NCI-H2196 treated with DMSO at 0.1 percent for 48 hours (cell line): ENCODE results near the gene BRWD1.
"Not testable (repeated sequence)": the region's sequence is repeated elsewhere in the genome, so short reads cannot be mapped to it uniquely, and the experiment has no call there.

Source experiments
- DNase-seq: peaks from one replicate; lab custom pipeline; 2025; ENCODE audit not compliant: unreplicated experiment; lab: John Stamatoyannopoulos, UW

BRWD1 gene

GRCh38 chr21:39176271-39176709 lies 137.1 kb downstream of the BRWD1 start:
- DNase-seq: no peak

GRCh38 chr21:39175665-39176064 lies 137.8 kb downstream of the BRWD1 start:
- DNase-seq: no peak

- DNase-seq: no peak
Observed at GRCh38 chr21:39175154-39175553, 138.3 kb downstream of the BRWD1 start.

- DNase-seq: no peak
Observed at GRCh38 chr21:39173716-39174680, 139.4 kb downstream of the BRWD1 start.

- DNase-seq: no peak
Observed at GRCh38 chr21:39169906-39170305, 143.5 kb downstream of the BRWD1 start.

GRCh38 chr21:39168800-39169199 lies 144.6 kb downstream of the BRWD1 start:
- no peak for DNase-seq

GRCh38 chr21:39164523-39164922 lies 148.9 kb downstream of the BRWD1 start:
- DNase-seq: no peak

- DNase-seq: no peak
Observed at GRCh38 chr21:39161064-39161463, 152.4 kb downstream of the BRWD1 start.

- no peak for DNase-seq
Observed at GRCh38 chr21:39159342-39160063, 153.9 kb downstream of the BRWD1 start.

- not testable (repeated sequence) for DNase-seq
Observed at GRCh38 chr21:39157241-39157640, 156.2 kb downstream of the BRWD1 start.

GRCh38 chr21:39156024-39156423 lies 157.4 kb downstream of the BRWD1 start:
- no peak for DNase-seq

GRCh38 chr21:39155578-39155977 lies 157.9 kb downstream of the BRWD1 start:
- no peak for DNase-seq

- DNase-seq: no peak
Observed at GRCh38 chr21:39153842-39154241, 159.6 kb downstream of the BRWD1 start.

- no peak for DNase-seq
Observed at GRCh38 chr21:39153373-39153772, 160.1 kb downstream of the BRWD1 start.

GRCh38 chr21:39152271-39152670 lies 161.2 kb downstream of the BRWD1 start:
- DNase-seq: no peak

- no peak for DNase-seq
Observed at GRCh38 chr21:39150877-39151276, 162.6 kb downstream of the BRWD1 start.

GRCh38 chr21:39150316-39150715 lies 163.1 kb downstream of the BRWD1 start:
- no peak for DNase-seq

GRCh38 chr21:39149882-39150281 lies 163.6 kb downstream of the BRWD1 start:
- no peak for DNase-seq

- DNase-seq: no peak
Observed at GRCh38 chr21:39148975-39149374, 164.5 kb downstream of the BRWD1 start.

- DNase-seq: no peak
Observed at GRCh38 chr21:39144191-39144590, 169.2 kb downstream of the BRWD1 start.

GRCh38 chr21:39142972-39143371 lies 170.5 kb downstream of the BRWD1 start:
- no peak for DNase-seq

- DNase-seq: no peak
Observed at GRCh38 chr21:39141502-39141901, 171.9 kb downstream of the BRWD1 start.
